Left cardiac atrium (tissue), 4 donors: ENCODE results near the gene UGCG. TPM values are rescaled to one million over a fixed set of nuclear protein-coding genes. Genes with fewer than 3 reads are reported as not detected.
A peak's percentile ranks its signal among the peaks of the same experiment; 100 is the strongest.
"Not testable (repeated sequence)": the region's sequence is repeated elsewhere in the genome, so short reads cannot be mapped to it uniquely, and the experiment has no call there.

Experiments
- ATAC-seq, 2 donors: fragments of 200-7000 bp; cut with Tn5 transposase; one replicate each; pipeline ENCODE4 v1.9.1; 2020; ENCODE audit warnings: mild to moderate bottlenecking in 2 of 2, moderate library complexity in 2 of 2
- DNase-seq: peaks from one replicate; pipeline ENCODE4 v3.0.0-alpha.2; 2020
- intact Hi-C, 2 donors: fragments of 100-400 bp; cut with DNase I; formaldehyde crosslinking; loops; one replicate each; pipeline versions ENCODE4 v1.14.1 to v1.15.1; 2022 to 2023
- total RNA-seq, 2 donors: library from RNA; stranded (reverse); fragmentation: NEBNext Ultra II Directional; extraction: Animal tissue kit (Norgen Biotek cat#: 25700); gene quantifications; one replicate each; pipeline ENCODE4 v1.2.1, GENCODE V29; 2021
- donor health status: DM: no; HTN: yes; CAD: no.
- donor health status: DM: no; HTN: yes; CAD: no; lungs with severe emphysema.
- donor health status: DM: yes; HTN: yes; CAD: no.
- donor health status: Dilated cardiomyopathy.

Gene UGCG
- total RNA-seq, 2 donors from 2014 or later, result 12.7 to 21.1 TPM

DNA sequence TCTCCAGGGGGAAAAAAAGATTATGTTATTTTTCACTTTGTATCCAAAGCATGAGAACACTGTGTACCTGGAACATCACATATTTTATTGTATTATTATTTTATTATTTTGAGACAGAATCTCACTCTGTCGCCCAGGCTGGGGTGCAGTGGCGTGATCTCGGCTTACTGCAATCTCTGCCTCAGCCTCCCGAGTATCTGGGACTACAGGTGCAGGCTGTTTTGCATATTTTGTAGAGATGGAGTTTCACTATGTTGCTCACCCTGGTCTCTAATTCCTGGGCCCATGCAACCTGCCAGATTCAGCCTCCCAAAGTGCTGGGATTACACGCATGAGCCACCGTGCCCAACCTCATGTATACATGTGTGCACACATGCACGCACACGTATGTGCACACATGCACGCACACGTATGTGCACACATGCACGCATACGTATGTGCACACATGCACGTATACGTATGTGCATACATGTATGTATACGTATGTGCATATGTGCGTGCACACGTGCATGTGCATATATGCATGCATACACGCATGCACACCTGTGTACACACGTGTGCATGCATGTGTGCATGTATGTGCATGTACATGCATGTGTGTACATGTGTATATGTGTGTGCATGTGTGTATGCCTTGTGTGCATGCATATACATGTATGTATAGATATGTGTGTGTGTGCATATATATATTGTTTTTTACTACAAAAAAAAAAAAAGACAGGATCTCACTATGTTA lies 9.5 kb upstream of the UGCG start:
- no peak for ATAC-seq
- intact Hi-C loops, result no loop called here

DNA sequence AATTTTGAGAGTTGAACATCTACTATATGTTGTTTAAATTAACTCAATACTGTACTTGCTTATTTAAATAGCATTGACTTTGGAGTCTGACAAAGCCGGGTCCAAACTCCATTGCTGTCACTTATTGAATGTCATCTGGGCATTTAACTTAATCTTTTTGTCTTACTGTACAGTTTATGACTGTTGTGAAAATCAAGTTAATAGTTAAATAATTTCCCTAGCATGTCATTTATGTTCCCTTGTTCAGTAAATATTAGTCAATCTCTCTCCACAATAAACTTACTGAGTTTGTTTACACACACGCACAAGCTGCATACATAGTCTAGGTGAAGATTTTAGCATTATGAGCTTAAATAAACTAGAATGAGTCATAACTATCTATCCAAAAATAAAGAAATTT lies 6.3 kb upstream of the UGCG start:
- ATAC-seq, result no peak
- DNase-seq, result no peak
- intact Hi-C loops, result loop anchor here in 1 of 2 donors (10.0 kb wide), 1 partner anchor 174 kb away; no protein-coding TSS in a partner anchor

More for the DNA sequence above, 9.5 kb upstream of the UGCG start:
- DNase-seq, result no peak

DNA sequence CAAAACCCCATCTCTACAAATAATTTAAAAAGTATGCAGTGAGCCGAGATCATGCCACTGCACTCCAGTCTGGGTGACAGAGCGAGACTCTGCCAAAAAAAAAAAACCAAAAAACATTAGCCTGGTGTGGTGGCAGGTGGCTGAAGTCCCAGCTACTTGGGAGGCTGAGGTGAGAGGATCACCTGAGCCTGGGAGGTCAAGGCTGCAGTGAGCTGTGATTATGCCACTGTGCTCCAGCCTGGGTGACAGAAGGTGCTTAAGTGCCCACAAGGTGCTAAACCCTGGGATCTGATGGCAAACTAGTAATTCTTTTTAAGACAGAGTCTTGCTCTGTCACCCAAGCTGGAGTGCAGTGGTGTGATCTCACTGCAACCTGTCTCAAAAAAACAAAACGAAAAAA lies 5.7 kb upstream of the UGCG start:
- intact Hi-C loops, result loop anchor here in 1 of 2 donors (10.0 kb wide), 1 partner anchor 174 kb away; no protein-coding TSS in a partner anchor
- DNase-seq, ATAC-seq: not testable (repeated sequence)

DNA sequence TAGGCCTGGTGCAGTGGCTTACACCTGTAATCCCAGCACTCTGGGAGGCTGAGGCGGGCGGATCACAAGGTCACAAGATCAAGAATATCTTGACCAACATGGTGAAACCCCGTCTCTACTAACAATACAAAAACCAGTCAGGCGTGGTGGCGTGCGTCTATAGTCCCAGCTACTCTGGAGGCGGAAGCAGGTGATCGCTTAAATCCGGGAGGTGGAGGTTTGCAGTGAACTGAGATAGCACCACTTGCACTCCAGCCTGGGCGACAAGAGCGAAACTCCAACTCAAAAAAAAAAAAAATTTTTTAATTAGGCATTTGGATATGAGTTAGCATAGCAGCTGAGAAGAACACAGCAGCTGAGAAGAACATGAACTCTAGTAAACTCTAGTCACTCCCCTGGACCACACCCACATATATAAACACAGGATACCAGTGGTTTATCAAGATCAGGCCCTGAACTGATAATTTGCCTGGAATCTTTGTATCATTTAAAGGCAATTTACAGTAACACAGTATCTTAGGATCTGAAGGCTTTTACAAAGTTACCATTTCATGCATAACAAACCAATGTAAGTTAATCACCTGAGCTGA lies 4.6 kb upstream of the UGCG start:
- DNase-seq (no peak), ATAC-seq (no peak)
- intact Hi-C loops, result loop anchor here in 1 of 2 donors (10.0 kb wide), 1 partner anchor 173 kb away; no protein-coding TSS in a partner anchor

DNA sequence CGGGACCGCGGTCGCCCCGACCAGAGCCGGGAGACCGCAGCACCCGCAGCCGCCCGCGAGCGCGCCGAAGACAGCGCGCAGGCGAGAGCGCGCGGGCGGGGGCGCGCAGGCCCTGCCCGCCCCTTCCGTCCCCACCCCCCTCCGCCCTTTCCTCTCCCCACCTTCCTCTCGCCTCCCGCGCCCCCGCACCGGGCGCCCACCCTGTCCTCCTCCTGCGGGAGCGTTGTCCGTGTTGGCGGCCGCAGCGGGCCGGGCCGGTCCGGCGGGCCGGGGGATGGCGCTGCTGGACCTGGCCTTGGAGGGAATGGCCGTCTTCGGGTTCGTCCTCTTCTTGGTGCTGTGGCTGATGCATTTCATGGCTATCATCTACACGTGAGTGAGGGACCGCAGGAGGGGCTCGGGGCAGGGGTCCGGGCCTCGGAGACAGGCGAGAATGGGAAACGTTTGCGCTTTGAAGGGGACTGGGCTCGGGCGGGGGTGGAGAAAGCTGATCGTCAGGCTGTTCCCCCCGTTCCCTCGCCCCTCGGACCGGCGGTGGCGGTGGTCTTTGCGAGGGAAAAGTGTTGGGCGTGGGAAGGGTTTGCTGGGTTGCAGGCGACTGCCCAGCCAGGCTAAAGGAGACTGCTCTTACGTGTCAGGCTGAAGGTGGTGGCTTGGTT lies 457 bp downstream of the UGCG start:
- DNase-seq (peak; percentile 71), ATAC-seq (peak; percentile 81)
- intact Hi-C loops, result loop anchor here in 1 of 2 donors (10.0 kb wide), 1 partner anchor 168 kb away; no protein-coding TSS in a partner anchor

DNA sequence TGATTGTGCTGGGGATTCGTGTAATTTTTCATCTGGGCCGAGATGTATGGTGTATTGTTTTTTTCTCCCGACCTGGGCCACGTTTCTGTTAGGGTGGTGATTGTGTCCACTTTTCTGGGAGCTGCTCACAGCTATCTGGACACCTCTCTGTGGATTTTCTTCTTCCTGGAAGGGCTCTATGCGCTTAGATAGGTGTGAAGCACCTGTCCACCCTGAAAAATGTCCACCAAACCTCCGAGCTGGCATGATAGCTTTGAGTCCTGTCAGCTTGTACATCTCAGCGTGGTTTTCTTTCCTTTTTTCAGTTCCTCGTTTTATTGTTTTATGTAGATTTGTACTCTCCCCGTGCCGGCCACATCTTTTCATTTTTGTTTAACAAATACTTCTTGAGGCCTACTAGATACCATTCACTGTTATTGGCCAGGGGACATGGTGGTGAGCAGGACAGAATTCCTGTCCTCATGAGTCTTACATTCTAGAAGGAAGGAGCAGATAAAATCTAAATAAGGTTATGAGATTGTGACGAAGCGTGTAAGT lies 1.1 kb downstream of the UGCG start:
- intact Hi-C loops, result loop anchor here in 1 of 2 donors (10.0 kb wide), 1 partner anchor 167 kb away; no protein-coding TSS in a partner anchor
- DNase-seq (no peak), ATAC-seq (no peak)

DNA sequence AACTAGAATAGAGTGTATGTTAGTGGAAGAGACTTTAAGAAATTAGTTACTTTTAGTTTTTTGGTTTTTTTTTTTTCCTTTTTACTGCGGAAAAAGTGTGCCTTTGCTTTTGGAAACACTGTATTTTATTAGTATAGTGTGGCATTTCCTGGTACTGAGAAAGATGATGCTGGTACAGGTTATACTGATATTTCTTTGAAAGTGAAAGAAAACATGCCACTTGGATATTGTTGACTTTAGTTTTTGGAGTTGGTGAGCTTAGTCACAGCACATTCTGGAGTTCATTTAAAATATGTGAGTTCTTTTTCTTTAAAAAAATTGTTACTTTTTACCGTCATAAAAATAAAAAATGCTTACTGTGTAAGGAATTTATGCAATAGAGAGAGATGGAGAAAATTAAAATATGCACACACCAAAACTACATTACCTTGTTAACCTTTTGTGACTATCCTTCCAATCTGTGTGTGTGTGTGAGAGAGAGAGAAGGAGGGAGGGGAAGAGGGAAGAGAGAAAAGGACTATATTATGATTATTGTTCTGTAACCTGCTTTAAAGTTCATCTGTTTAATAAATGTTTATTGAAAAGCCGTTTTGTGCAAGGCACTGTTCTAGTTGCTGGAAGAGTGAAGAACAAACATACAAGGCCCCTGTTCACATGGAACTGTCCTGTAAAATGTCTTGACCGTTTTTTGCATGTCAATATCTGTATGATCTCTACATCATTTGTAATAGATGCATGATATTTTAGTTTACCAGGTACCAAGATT lies 1.9 kb downstream of the UGCG start:
- intact Hi-C loops, result loop anchor here in 1 of 2 donors (10.0 kb wide), 1 partner anchor 166 kb away; no protein-coding TSS in a partner anchor
- DNase-seq, result no peak
- no peak for ATAC-seq

DNA sequence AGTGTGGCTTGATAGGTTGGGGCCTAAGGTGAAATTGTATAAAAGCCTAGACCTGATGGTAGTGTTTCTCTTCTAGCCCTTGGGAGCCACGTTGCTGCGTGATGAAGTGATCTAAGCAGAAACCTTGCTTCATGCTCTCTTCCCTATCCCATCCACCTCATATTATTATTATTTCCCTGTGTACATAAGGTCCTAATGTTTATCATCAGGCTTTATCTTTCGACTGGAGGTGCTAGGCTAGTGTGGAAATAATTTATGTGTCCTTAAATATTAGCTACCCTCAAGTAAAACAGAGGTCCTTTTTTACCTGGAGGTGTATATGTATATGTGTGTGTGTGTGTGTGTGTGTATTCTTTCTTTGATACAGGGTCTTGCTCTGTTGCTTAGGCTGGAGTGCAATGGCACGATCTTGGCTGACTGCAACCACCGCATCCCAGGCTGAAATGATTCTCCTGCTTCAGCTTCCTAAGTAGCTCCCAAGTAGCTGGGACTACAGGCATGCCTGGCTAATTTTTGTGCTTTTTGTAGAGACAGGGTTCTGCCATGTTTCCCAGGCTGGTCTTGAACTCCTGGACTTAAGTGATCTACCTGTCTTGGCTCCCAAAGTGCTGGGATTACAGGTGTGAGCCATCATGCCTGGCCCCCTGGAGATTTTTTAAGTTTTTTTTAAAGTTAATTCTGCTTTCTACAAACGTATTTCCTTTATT lies 3.7 kb downstream of the UGCG start:
- DNase-seq (no peak), ATAC-seq (no peak)
- intact Hi-C loops, result no loop called here

DNA sequence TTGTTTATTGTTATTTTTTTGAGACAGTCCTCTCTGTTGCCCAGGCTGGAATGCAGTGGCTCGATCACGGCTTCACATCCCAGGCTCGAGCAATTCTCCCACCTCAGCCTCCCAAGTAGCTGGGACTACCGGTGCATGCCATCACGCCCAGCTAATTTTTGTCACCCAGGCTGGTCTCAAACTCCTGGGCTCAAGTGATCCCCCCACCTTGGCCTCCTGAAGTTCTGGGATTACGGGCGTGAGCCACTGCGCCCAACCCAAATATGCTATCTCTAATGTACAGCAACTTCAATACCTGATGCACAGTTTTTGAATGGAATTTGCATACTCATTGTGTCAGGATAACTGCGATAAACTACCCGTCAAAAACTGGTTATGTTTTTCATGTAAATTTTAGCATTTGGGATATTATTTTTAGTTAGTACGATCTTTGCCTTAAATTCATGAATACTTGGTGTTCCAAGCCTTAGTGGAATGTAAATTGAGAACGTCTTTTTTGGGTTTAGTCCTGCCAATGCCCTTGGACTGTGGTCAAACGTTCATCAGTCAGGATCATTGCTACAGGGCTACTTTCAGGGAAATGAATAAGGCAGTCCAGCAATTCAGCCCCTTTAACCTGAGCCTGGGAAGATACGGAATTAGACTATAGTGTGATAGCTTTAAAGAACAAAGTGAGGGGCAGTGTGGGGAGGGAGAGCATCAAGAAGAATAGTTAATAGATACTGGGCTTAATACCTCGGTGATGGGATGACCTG lies 4.4 kb downstream of the UGCG start:
- intact Hi-C loops, result no loop called here

DNA sequence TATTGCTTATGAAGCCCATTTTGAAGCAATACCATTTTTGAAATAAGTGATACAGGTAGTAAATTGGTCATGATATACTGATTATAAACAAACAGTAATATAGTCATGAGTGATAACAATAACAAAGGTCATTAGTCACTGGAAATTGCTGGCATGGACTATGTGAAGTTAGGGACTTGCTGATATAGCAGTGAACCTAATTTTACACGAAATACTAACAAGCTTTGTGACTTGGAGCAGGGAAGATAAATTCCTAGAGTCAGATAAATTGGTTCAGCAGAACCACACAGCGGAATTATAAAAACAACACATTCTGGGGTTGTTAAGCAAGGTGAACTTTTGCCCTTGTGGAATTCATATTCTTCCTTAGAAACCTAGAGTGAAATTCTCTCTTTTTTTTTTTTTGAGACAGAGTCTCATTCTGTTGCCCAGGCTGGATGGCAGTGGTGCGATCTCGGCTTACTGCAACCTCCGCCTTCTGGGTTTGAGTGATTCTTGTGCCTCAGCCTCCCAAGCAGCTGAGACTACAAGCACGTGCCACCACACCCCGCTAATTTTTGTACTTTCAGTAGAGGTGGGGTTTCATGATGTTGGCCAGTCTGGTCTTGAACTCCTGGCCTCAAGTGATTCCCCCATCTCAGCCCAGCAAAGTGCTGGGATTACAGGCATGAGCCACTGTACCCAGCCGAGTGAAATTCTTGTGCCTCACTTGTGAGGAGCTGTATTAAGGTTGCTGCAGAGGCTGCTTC lies 6.0 kb downstream of the UGCG start:
- DNase-seq (no peak), ATAC-seq (no peak)
- intact Hi-C loops, result no loop called here

More for the DNA sequence above, 4.4 kb downstream of the UGCG start:
- no peak for DNase-seq
- ATAC-seq, result no peak

DNA sequence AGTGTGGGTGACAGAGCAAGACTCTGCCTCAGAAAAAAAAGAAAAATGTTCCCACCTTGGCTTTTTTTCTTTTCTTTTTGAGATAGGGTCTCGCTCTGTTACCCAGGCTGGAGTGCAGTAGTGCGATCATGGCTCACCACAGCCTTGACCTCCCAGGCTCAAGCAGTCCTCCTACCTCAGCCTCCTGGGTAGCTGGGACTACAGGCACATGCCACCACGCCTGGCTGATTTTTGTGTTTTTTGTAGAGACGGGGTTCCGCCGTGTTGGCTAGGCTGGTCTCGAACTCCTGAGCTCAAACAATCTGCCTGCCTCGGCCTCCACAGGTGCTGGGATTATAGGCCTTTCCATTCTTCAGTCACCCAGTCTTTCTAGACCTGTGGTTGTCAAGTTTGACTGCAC lies 6.9 kb downstream of the UGCG start:
- intact Hi-C loops, DNase-seq, ATAC-seq: not testable (repeated sequence)

DNA sequence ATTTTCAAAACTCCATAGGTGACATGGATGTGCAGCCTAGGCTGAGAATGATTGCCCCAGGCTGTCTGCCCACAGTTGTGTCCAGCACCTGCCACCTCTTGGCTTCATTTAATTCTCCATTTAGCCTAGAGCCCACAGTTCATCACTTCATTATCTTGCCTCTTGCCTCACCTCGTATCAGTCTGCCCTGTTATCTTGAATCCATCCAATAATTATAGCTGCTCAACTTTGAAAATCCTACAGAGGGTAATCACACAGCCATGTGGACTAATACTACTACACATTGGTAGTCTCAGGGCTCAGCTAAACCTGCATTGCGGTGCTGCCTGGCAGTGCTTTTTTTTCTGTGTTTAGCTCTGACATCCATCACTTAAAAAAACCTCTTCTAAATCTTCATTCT lies 7.4 kb downstream of the UGCG start:
- intact Hi-C loops, result no loop called here

DNA sequence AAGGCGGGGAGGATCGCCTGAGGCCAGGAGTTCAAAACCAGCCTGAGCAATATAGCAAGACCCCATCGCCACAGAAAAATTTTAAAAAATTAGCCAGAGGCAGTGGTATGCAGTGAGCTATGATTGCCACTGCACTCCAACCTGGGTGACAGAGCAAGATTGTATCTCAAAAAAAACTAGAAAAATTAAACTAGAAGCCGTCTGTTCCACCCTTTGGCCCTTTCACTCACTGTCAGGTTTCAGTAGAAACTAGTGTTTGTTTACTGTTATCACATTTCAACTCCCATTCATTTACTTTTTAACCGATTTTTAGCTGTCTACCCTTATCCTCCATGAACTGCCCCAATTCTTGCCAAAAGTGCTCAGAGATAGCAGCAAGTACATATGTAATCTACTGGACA lies 8.3 kb downstream of the UGCG start:
- intact Hi-C loops, result no loop called here
- ATAC-seq, result no peak
- DNase-seq, result no peak

More for the DNA sequence above, 7.4 kb downstream of the UGCG start:
- DNase-seq, result no peak
- ATAC-seq, result peak in 1 of 2 donors; percentile 29

DNA sequence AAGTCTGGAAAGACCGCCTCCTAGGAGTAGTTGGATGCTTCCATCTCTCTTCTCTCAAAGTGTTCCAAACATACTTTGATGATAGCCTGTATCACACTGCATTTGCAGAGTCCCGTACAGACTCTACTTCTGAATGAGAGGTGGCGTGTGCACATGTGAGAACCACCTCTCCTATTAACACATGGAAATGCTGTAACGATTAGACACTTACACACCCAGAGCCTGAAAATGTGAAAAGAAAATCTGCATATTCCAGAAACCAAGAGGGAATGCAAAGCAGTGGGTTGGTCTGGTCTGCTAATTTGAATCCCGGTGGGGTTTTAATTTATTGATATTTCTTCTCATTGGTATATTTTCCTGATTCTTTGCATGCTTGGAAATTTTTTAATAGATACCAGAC lies 10.5 kb downstream of the UGCG start:
- DNase-seq, result no peak
- intact Hi-C loops, result no loop called here
- ATAC-seq, result no peak

DNA sequence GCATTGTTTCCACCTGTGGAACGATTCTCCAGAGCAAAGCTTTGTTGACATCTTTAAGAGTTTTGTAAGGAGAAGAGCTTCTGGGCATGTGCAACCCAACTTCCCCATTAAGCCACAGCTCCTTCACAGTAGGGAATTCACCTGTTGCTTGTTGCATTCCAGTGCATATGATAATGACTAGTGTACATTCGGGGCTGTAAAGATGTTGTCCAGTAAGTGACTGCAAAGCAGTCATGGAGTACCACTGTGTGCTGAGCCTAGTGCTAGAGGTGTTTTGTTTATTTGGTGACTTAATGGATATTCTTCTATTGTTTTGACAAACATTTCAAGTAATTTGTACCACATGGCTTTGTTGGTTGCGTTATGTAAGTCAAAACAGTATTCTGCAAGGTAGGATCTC lies 12.8 kb downstream of the UGCG start:
- intact Hi-C loops, result no loop called here
- ATAC-seq (no peak), DNase-seq (no peak)

DNA sequence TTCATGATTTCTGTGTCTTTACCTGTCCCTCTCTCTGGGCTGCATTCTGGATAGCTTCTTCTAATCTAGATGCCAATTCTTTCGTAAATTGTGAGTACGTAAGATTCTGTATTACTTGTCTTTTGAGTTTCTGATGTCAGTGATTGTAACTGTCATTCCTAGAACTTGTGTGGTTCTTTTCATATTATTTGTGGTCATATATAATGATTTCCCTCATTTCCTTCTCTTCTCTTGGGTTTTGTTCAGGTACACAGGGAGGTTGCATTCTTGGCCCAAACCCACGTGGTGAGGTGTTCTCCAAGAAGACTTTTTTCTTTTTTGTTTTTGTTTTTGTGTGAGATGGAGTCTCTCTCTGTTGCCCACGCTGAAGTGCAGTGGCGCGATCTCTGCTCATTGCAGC lies 13.8 kb downstream of the UGCG start:
- DNase-seq (no peak), ATAC-seq (no peak)
- intact Hi-C loops, result no loop called here

DNA sequence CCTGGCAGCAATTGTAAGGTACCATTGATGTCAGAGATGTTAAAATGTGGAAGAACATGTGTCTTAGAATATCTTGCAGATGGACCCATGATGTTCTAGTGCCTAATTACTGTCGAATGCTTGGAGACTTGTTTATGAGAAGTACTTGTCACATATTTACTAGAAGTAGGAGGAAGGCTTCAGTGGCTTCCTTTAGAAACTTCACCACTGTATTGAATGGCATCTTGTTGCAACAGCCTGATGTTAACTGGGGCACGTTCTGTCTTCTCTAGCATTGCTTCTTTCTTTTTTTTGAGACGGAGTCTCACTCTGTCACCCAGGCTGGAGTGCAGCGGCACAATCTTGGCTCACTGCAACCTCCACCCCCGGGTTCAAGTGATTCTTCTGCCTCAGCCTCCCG lies 16.5 kb downstream of the UGCG start:
- no peak for DNase-seq
- intact Hi-C loops, result no loop called here
- ATAC-seq, result no peak
